ENCODE measurements around the gene PTPN6.

GRCh38 chr12:6959058-6959804 lies 8.1 kb downstream of the PTPN6 start:
- no peak for TF ChIP-seq CTCF (IDR thresholded peaks at IDR 0.05)
- no peak for TF ChIP-seq POLR2AphosphoS5 (IDR thresholded peaks at IDR 0.05; ENCODE audit: low read depth, low read length)
- no peak for TF ChIP-seq SIN3A (IDR thresholded peaks at IDR 0.05; ENCODE audit: borderline replicate concordance, insufficient read depth, low read depth, low read length)
- TF ChIP-seq REST (IDR thresholded peaks at IDR 0.05; ENCODE audit: insufficient read depth in 1 of 2, low read depth in 2 of 2, low read length in 1 of 2), result no peak
- TF ChIP-seq TCF7L2 (IDR thresholded peaks at IDR 0.05; ENCODE audit: low read depth, low read length), result no peak

Data from Panc1 (cell line).